Medulla oblongata (tissue), 1 donor: ENCODE measurements around the gene IFT122.
A peak's percentile ranks its signal among the peaks of the same experiment; 100 is the strongest.

Source experiments
- DNase-seq: peaks from one replicate; pipeline ENCODE4 v3.0.0-alpha.2; 2015; ENCODE audit errors: extremely low spot score

Gene IFT122

GRCh38 chr3:129519449-129519848 lies 79.4 kb downstream of the IFT122 start:
- no peak for DNase-seq

DNA sequence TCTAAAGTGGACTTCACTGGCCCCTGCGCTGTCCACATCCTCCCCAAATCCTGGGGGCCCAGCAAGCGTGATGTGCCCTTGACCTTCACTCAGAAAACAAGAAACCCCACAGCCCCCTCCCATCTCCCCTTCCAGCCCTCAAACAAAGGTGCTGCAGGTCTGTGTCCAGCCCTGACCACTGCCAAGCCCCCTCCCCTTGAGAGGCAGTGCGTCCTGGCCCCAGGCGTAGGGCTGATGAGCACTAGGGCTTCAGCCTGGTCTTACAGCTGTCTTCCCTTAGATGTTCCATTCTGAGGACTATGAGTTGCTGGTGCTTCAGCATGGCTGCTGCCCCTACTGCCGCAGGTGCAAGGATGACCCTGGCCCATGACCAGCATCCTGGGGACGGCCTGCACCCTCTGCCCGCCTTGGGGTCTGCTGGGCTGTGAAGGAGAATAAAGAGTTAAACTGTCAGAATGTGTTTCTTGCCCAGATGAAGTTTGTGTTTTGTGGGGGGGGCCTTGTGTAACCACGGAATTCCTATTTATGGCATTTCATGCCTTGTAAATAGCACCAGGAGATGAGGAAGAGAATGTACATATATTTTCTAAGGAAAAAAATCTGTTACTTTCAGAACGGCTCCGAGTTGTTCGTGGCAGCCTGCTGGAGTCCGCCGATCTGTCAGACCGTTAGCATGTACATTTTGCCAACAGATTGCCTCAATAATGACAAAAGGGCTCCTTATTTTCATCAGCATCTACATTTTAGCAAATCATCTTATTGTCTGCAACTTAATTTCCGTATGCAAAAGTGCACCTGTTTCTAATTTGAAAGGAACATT lies 80.1 kb downstream of the IFT122 start:
- no peak for DNase-seq

DNA sequence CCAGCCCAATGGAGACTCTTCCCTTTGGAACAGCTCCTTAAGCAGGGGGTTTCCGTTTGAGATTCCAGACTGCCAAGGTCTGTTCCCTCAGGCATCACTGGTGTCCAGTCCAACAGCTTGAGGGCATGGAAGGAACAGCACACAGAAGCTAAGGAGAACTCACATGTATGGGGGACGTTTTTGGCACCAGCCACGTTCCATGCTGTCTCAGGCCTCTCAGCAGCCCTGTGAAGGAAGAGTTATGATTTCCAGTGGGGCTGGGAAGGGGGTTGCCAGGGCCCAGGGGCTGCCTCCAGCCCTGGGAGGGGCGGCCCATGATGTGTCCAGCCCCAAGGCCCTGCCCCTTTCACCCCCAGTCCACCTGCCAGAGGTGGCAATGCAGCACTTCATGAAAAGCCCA lies 80.9 kb downstream of the IFT122 start:
- DNase-seq: no peak

GRCh38 chr3:129521611-129522010 lies 81.6 kb downstream of the IFT122 start:
- DNase-seq: no peak

DNA sequence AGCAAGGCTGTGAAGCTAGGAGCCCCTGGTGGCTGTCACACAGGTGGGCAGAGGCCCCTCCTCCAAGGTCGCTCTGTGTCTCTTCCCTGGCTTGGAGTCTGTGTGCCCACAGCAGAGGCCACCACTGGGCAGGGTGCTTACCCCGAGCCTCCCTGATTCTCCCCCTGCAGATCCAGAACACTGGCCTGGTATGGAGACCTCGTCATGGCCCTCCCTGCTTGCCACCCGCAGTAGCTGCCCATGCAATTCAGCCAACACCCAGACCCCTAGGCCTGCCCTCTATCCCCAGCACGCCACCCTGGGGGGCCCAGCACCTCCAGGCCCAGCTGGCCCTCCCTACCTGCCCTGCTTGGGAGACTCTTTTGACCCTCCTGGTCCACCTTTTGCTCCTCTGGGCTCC lies 82.9 kb downstream of the IFT122 start:
- no peak for DNase-seq

DNA sequence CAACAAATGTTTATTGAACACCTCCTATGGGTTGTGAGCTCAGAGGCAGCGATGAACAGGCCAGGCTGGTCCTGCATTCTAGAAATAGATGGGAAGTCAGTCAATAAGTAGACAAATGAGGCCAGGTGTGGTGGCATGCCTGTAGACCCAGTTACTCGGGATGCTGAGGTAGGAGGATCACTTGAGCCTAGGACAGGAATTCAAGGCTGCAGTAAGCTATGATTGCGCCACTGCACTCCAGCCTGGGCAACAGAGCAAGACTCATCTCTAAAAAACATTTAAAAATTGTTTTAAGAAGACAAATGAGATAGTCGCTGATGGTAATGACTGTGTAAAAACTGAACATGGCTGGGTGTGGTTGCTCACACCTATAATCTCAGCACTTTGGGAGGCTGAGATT lies 84.1 kb downstream of the IFT122 start:
- DNase-seq: no peak

- no peak for DNase-seq
Observed at GRCh38 chr3:129525341-129525968, 85.4 kb downstream of the IFT122 start.

DNA sequence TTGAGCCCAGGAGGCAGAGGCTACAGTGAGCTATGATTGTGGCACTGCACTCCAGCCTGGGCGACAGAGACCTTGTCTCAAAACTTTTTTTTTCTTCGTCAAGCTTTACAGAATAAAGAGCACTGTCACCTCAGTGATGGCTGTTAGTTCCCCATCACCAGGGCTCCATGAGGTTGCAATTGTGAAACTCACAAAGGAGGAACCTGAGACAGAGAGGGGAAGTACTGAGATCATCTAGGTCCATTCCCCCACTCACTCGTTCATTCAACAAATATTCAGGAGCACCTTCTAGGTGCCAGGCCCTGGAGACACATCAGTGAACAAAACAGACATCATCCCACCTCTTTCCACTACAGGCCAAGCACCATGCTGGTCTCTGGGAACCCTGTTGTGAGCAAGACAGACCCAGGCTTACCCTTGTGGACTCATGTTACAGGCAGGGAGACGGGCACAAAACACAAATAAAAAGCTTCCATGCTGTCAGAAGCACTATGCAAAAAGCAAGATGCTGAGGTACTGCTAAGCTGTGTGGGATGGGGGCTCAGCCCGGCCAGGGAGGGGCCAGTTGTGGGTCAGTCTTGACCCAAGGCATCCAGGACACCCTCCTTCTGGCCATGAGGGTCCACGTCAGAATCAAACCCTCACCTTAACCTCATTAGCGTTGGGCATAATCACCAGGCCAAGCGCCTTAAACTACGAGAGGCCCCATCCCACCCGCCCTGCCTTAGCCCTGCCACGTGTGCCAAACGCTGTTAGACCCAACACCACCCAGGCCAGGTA lies 86.3 kb downstream of the IFT122 start:
- peak; percentile 70 for DNase-seq

- no peak for DNase-seq
Observed at GRCh38 chr3:129527262-129527661, 87.2 kb downstream of the IFT122 start.

- no peak for DNase-seq
Observed at GRCh38 chr3:129528589-129529100, 88.6 kb downstream of the IFT122 start, which contains the start of gene RHO. RHO (plus strand) TSS chr3:129528639; CDS start chr3:129528734, 95 bp downstream.

DNA sequence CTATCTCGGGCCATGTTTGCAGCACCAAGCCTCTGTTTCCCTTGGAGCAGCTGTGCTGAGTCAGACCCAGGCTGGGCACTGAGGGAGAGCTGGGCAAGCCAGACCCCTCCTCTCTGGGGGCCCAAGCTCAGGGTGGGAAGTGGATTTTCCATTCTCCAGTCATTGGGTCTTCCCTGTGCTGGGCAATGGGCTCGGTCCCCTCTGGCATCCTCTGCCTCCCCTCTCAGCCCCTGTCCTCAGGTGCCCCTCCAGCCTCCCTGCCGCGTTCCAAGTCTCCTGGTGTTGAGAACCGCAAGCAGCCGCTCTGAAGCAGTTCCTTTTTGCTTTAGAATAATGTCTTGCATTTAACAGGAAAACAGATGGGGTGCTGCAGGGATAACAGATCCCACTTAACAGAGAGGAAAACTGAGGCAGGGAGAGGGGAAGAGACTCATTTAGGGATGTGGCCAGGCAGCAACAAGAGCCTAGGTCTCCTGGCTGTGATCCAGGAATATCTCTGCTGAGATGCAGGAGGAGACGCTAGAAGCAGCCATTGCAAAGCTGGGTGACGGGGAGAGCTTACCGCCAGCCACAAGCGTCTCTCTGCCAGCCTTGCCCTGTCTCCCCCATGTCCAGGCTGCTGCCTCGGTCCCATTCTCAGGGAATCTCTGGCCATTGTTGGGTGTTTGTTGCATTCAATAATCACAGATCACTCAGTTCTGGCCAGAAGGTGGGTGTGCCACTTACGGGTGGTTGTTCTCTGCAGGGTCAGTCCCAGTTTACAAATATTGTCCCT lies 89.6 kb downstream of the IFT122 start:
- DNase-seq: no peak

GRCh38 chr3:129530251-129530791 lies 90.3 kb downstream of the IFT122 start:
- DNase-seq: no peak

DNA sequence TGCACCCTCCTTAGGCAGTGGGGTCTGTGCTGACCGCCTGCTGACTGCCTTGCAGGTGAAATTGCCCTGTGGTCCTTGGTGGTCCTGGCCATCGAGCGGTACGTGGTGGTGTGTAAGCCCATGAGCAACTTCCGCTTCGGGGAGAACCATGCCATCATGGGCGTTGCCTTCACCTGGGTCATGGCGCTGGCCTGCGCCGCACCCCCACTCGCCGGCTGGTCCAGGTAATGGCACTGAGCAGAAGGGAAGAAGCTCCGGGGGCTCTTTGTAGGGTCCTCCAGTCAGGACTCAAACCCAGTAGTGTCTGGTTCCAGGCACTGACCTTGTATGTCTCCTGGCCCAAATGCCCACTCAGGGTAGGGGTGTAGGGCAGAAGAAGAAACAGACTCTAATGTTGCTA lies 90.8 kb downstream of the IFT122 start:
- DNase-seq: no peak

DNA sequence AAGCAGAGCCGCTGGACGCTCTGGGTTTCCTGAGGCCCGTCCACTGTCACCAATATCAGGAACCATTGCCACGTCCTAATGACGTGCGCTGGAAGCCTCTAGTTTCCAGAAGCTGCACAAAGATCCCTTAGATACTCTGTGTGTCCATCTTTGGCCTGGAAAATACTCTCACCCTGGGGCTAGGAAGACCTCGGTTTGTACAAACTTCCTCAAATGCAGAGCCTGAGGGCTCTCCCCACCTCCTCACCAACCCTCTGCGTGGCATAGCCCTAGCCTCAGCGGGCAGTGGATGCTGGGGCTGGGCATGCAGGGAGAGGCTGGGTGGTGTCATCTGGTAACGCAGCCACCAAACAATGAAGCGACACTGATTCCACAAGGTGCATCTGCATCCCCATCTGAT lies 91.7 kb downstream of the IFT122 start:
- DNase-seq: no peak

DNA sequence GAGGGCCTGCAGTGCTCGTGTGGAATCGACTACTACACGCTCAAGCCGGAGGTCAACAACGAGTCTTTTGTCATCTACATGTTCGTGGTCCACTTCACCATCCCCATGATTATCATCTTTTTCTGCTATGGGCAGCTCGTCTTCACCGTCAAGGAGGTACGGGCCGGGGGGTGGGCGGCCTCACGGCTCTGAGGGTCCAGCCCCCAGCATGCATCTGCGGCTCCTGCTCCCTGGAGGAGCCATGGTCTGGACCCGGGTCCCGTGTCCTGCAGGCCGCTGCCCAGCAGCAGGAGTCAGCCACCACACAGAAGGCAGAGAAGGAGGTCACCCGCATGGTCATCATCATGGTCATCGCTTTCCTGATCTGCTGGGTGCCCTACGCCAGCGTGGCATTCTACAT lies 92.2 kb downstream of the IFT122 start:
- DNase-seq: no peak

GRCh38 chr3:129533406-129533805 lies 93.4 kb downstream of the IFT122 start:
- no peak for DNase-seq

GRCh38 chr3:129534428-129535027 lies 94.5 kb downstream of the IFT122 start:
- DNase-seq: no peak

DNA sequence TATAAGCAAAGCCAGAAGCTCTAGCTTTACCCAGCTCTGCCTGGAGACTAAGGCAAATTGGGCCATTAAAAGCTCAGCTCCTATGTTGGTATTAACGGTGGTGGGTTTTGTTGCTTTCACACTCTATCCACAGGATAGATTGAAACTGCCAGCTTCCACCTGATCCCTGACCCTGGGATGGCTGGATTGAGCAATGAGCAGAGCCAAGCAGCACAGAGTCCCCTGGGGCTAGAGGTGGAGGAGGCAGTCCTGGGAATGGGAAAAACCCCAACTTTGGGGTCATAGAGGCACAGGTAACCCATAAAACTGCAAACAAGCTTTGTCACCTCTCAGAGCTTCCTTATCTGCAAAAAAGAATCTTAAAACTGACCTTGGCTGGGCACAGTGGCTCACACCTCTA lies 95.1 kb downstream of the IFT122 start:
- DNase-seq: no peak

DNA sequence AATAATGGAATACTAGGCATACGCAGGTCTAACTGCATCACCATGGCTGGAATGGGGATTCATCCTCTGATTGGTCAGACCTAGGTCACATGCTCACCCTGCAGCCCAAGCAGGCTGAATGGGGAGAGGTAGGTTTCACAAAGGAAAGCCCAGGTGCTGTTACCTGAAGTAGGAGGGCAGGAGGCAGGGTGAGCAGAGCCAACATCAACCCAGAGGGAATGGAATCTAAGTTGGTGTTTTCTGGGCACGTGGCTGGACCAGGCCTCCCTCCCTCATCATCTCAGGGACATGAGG lies 96.3 kb downstream of the IFT122 start:
- DNase-seq: no peak

GRCh38 chr3:129536804-129537203 lies 96.8 kb downstream of the IFT122 start:
- DNase-seq: no peak

DNA sequence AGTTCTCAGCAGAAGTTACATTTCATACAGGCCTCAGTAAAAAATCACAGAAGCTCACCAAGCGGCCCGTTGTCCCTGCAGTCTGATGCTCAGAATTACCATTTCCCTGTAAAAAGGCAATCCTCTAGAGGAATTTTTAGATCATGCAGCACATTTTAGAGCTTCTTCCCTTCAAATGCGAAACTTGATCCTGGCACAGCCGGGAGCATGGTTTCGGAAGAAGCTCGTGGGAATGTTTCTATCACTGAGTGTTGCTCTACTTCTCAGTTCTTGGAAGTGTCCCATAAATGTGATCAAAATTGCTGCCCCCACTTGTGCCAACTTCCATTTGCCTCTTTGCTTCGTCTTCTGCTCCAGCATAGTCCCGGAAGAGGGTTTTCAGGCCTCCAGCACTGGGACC lies 99.2 kb downstream of the IFT122 start:
- no peak for DNase-seq
